A204.1 (cell line): ENCODE data around the gene EZH2.

Experiments
- FAIRE-seq: peaks from 2 replicates; lab custom pipeline; 2012; peaks lifted over from hg19 to GRCh38; lab: Jason Lieb, UNC

The EZH2 gene

GRCh38 chr7:148884049-148884298, at the start of gene EZH2:
EZH2 (minus strand) TSS chr7:148884291; CDS start chr7:148847298, 36,993 bp downstream.
- no peak for FAIRE-seq

- FAIRE-seq = no peak
Measured at GRCh38 chr7:148931470-148931869, 47.4 kb upstream of the EZH2 start.

GRCh38 chr7:148930335-148930734, 46.2 kb upstream of the EZH2 start:
- no peak for FAIRE-seq

GRCh38 chr7:148929176-148929575, 45.1 kb upstream of the EZH2 start:
- no peak for FAIRE-seq

GRCh38 chr7:148927123-148928045, 43.3 kb upstream of the EZH2 start:
- no peak for FAIRE-seq

- no peak for FAIRE-seq
Measured at GRCh38 chr7:148925836-148926235, 41.7 kb upstream of the EZH2 start.

GRCh38 chr7:148924011-148924410, 39.9 kb upstream of the EZH2 start:
- FAIRE-seq = no peak

- FAIRE-seq = no peak
Measured at GRCh38 chr7:148921806-148922205, 37.7 kb upstream of the EZH2 start.

- FAIRE-seq = no peak
Measured at GRCh38 chr7:148921189-148921588, 37.1 kb upstream of the EZH2 start.

- FAIRE-seq = no peak
Measured at GRCh38 chr7:148919859-148920258, 35.8 kb upstream of the EZH2 start.

GRCh38 chr7:148918058-148918596, 34.0 kb upstream of the EZH2 start:
- FAIRE-seq = no peak

- no peak for FAIRE-seq
Measured at GRCh38 chr7:148916186-148916585, 32.1 kb upstream of the EZH2 start.

GRCh38 chr7:148915211-148915610, 31.1 kb upstream of the EZH2 start:
- no peak for FAIRE-seq

- FAIRE-seq = no peak
Measured at GRCh38 chr7:148914208-148914777, 30.2 kb upstream of the EZH2 start.

- FAIRE-seq = no peak
Measured at GRCh38 chr7:148912758-148913541, 28.9 kb upstream of the EZH2 start.

- FAIRE-seq = no peak
Measured at GRCh38 chr7:148912151-148912550, 28.1 kb upstream of the EZH2 start.

- FAIRE-seq = no peak
Measured at GRCh38 chr7:148911626-148912025, 27.5 kb upstream of the EZH2 start.

- FAIRE-seq = no peak
Measured at GRCh38 chr7:148909568-148909967, 25.5 kb upstream of the EZH2 start.

GRCh38 chr7:148906707-148907498, 22.8 kb upstream of the EZH2 start:
- FAIRE-seq = no peak

GRCh38 chr7:148905093-148905666, 21.1 kb upstream of the EZH2 start:
- FAIRE-seq = no peak

- FAIRE-seq = no peak
Measured at GRCh38 chr7:148903504-148903903, 19.4 kb upstream of the EZH2 start.

GRCh38 chr7:148901178-148901577, 17.1 kb upstream of the EZH2 start:
- no peak for FAIRE-seq
